Esophagus squamous epithelium (tissue), 4 donors: Measurements from ENCODE around the gene ABTB1.

Source experiments
- POLR2A ChIP-seq, 4 donors: fragments of 450-650 bp; IDR thresholded peaks; one replicate each; pipeline ENCODE4 v1.6.1; 2017; ENCODE audit warnings: antibody characterized with exemption in 4 of 4, mild to moderate bottlenecking in 4 of 4, moderate library complexity in 3 of 4
- TF ChIP-seq, protein P1 (sequence below), 6 experiments: fragments of 450-650 bp in 4 of 6; fragments of 200-600 bp in 2 of 6; sonication (generic) in 2 of 6; IDR thresholded peaks; one replicate each; pipeline ENCODE4 v1.5.1; 2016 to 2019; ENCODE audit warnings: antibody characterized with exemption in 6 of 6, mild to moderate bottlenecking in 4 of 6, moderate library complexity in 4 of 6

DNA sequence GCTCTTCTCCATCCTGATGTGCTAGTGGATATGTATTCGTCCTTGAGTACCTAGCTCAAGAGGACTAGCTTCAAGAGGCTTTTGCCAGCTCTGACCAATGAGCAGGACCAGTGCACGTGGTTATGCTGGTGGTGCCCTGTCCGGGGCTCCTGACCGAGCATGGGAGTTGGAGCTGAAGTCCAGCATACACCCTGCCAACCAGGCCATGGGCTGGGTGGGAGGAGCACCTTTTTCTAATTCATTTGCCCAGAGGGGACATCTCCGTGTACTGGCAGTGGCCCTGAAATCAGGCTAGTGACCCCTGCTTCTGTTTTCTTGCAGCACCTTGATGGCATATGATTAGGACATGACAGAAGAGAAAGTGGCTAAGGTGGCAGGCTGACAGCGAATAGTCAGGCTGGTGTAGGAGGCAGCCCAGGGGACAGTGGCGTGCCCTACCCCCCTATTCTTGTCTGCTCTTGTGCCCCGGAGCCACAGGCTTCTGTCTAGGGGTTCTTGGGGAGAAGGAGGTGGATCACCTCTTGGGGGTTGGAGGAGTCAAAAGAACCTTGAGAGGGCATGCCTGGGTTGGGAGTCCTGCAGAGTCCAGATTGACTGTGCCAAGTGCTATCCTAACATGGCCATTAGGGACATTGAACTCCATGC is 27.3 kb upstream of the ABTB1 start:
- TF ChIP-seq, protein P1, sequence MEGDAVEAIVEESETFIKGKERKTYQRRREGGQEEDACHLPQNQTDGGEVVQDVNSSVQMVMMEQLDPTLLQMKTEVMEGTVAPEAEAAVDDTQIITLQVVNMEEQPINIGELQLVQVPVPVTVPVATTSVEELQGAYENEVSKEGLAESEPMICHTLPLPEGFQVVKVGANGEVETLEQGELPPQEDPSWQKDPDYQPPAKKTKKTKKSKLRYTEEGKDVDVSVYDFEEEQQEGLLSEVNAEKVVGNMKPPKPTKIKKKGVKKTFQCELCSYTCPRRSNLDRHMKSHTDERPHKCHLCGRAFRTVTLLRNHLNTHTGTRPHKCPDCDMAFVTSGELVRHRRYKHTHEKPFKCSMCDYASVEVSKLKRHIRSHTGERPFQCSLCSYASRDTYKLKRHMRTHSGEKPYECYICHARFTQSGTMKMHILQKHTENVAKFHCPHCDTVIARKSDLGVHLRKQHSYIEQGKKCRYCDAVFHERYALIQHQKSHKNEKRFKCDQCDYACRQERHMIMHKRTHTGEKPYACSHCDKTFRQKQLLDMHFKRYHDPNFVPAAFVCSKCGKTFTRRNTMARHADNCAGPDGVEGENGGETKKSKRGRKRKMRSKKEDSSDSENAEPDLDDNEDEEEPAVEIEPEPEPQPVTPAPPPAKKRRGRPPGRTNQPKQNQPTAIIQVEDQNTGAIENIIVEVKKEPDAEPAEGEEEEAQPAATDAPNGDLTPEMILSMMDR (IDR thresholded peaks at IDR 0.05), result no peak
- no peak for TF ChIP-seq POLR2A (IDR thresholded peaks at IDR 0.05)
